TTC549 (cell line): Measurements from ENCODE around the gene PAGE2.
"Not testable (repeated sequence)": the region's sequence is repeated elsewhere in the genome, so short reads cannot be mapped to it uniquely, and the experiment has no call there.

Experiments used
- FAIRE-seq: peaks from 2 replicates; lab custom pipeline; 2012; peaks lifted over from hg19 to GRCh38; lab: Jason Lieb, UNC

The PAGE2 gene

GRCh38 chrX:55127692-55128091 is 38.9 kb downstream of the PAGE2 start:
- FAIRE-seq = no peak

GRCh38 chrX:55129361-55129760 is 40.5 kb downstream of the PAGE2 start:
- FAIRE-seq = no peak

- no peak for FAIRE-seq
These were observed 41.7 kb downstream of the PAGE2 start for GRCh38 chrX:55130481-55130880.

GRCh38 chrX:55132416-55132815 is 43.6 kb downstream of the PAGE2 start:
- FAIRE-seq = no peak

GRCh38 chrX:55135171-55135570 is 46.4 kb downstream of the PAGE2 start:
- no peak for FAIRE-seq

GRCh38 chrX:55140800-55141199 is 52.0 kb downstream of the PAGE2 start:
- not testable (repeated sequence) for FAIRE-seq
